GM13976 (cell line): ENCODE data around the gene TEKT2.

ENCODE experiments used
- DNase-seq: peaks from one replicate; pipeline ENCODE4 v3.0.0; 2012; ENCODE audit warnings: low spot score
- in situ Hi-C: fragments of 300-500 bp; cut with MboI; formaldehyde crosslinking; loops from one replicate; pipeline ENCODE4 v1.12.0; 2022; ENCODE audit warnings: low sequenced_read_pairs, mixed read lengths, inconsistent platforms; ENCODE audit not compliant: unreplicated experiment
- TF ChIP-seq, protein P1 (sequence below): IDR thresholded peaks from 2 replicates; pipeline ENCODE4 v1.5.1; 2012; ENCODE audit warnings: borderline replicate concordance, mild to moderate bottlenecking; ENCODE audit not compliant: insufficient read depth; ENCODE audit errors: extremely low read depth, missing control alignments, control extremely low read depth

The TEKT2 gene

GRCh38 chr1:36080236-36080635 lies 3.7 kb upstream of the TEKT2 start:
- in situ Hi-C loops, result no loop called here
- TF ChIP-seq, protein P1, sequence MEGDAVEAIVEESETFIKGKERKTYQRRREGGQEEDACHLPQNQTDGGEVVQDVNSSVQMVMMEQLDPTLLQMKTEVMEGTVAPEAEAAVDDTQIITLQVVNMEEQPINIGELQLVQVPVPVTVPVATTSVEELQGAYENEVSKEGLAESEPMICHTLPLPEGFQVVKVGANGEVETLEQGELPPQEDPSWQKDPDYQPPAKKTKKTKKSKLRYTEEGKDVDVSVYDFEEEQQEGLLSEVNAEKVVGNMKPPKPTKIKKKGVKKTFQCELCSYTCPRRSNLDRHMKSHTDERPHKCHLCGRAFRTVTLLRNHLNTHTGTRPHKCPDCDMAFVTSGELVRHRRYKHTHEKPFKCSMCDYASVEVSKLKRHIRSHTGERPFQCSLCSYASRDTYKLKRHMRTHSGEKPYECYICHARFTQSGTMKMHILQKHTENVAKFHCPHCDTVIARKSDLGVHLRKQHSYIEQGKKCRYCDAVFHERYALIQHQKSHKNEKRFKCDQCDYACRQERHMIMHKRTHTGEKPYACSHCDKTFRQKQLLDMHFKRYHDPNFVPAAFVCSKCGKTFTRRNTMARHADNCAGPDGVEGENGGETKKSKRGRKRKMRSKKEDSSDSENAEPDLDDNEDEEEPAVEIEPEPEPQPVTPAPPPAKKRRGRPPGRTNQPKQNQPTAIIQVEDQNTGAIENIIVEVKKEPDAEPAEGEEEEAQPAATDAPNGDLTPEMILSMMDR, result no peak
- DNase-seq, result no peak

- in situ Hi-C loops, result no loop called here
- TF ChIP-seq, protein P1, result no peak
- DNase-seq, result no peak
These were observed 3.1 kb upstream of the TEKT2 start for GRCh38 chr1:36080801-36081200.

- TF ChIP-seq, protein P1, result no peak
- in situ Hi-C loops, result no loop called here
- DNase-seq, result no peak
These were observed 1.9 kb upstream of the TEKT2 start for GRCh38 chr1:36081926-36082485.

- TF ChIP-seq, protein P1, result no peak
- in situ Hi-C loops, result no loop called here
- no peak for DNase-seq
These were observed 675 bp upstream of the TEKT2 start for GRCh38 chr1:36083219-36083618.

- in situ Hi-C loops, result no loop called here
- DNase-seq, result no peak
These were observed 712 bp downstream of the TEKT2 start for GRCh38 chr1:36084497-36085115.

DNA sequence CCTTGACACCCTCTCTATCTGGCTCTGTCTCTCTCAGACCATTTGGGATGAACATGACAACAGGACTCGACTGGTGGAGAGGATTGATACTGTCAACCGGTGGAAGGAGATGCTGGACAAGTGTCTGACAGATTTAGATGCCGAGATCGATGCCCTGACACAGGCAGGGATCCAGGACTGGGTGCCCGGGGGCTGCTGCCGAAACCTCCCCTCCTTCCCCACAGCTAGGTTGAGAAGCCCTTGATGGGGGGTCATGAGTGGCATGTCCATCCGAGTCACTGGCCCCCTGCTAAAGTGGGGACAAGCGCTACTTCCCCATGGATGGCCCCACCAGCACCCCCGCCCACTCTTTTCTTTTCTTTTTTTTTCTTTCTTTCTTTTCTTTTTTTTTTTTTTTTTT lies 1.2 kb downstream of the TEKT2 start:
- TF ChIP-seq, protein P1, result no peak
- in situ Hi-C loops, result no loop called here

More at GRCh38 chr1:36084497-36085115, 712 bp downstream of the TEKT2 start:
- TF ChIP-seq, protein P1, result no peak

More for the DNA sequence above, 1.2 kb downstream of the TEKT2 start:
- DNase-seq, result no peak
